IPS-NIHi7 (cell line): ENCODE data around the gene PARD3B.
A peak's percentile ranks its signal among the peaks of the same experiment; 100 is the strongest.
"Not testable (repeated sequence)": the region's sequence is repeated elsewhere in the genome, so short reads cannot be mapped to it uniquely, and the experiment has no call there.

Experiments
- DNase-seq: peaks from one replicate; pipeline ENCODE4 v3.0.0; 2012; ENCODE audit warnings: mixed read lengths; ENCODE audit errors: extremely low spot score

Gene PARD3B

DNA sequence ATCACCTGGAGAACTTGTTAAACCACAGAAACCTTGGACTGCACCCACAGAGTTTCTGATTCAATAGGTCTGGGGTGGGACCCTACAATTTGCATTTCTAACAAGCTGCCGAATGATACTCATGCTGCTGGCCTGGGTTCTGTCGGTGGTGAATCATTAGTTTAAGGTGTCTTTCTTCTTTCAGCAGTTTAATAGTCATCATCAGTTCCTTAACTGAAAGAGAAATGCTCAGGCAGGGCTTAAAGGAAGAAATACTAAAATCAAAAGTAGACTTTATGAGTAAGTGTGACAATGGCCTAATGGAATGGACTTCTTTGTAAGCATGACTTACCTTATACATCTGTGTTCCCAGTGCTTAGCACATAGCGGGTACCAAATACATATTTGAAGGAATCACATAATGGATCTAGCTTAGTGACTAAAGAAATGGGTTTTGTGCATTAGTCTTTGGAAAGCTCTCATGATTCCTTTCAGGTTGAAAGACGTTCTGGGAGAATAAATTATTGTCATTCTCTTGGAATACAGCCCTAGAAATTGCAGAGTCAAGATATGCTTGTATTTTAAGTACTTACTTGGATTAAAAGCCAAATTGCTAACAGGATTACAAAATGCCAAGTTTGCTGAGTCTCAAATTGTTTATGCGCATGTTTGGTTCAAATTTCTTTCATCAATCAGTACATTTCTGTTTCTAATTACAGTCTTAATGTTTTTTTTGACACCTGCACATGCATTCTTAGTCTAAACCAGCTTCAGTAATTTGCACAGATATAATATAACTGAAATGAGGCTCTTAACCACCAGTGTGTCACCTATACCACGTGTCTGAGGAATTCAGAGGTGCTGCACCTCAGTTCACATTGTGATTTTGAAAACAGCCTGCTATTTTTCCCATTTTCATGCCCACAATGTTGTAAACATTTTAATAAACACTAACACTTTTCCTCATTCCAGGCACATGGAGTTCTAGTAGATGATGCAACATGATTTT is 916.7 kb downstream of the PARD3B start:
- DNase-seq: no peak

DNA sequence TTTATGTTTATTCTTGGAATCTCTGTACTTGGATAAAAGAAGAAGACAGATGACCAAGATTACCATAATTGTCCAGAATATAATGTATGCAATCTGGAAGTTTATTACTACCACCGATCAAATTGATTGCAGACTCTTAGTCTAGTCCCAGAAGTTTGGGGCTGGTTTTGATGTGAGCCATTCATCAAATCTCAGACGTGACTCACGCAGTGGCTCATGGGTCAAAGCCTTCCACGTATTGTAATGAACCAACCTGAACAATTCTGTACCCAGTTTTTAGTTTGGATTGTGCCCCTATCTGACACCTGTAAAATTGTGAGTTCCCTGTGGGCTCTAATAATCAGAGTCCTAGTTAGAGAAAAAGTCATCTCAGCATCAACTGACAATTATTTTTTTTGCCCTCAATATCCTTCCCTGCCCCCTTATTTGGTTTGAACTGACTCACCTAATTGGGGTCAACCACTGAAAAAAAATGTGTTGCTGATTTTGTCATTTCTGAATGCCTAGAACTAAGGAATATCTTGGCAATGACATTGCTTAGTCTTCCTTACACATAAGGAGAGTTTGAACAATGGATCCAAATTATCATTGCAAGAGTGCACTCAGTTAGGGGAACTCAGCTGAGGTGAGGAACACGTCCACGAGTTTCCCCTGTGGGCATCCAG is 917.5 kb downstream of the PARD3B start:
- DNase-seq: no peak

DNA sequence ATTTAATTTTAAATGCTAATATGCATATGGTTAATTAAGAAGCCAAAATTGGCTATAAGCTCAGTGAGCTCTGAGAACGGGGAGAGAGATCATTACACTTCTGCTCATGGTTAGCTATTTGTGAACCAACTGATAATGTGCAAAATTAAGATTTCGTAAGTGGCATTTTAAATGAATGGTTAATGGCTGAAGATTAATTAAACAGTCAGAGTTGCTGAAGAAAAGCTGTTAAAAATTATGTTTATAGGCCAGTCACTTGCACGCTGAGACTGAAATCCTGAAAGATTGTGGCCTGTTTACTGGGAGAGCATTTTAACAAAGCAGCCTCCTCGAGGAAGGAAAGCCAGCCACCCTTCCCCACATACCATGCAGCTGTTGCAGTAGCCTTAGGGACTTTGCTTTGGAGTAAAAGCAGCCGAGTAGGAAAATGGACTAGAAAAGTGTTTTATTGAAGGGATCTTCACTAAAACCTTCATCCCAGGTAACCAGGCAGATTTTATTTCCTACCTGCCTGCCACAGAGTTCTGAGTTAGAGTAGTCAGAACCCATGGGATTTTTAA is 918.3 kb downstream of the PARD3B start:
- peak; percentile 29 for DNase-seq

DNA sequence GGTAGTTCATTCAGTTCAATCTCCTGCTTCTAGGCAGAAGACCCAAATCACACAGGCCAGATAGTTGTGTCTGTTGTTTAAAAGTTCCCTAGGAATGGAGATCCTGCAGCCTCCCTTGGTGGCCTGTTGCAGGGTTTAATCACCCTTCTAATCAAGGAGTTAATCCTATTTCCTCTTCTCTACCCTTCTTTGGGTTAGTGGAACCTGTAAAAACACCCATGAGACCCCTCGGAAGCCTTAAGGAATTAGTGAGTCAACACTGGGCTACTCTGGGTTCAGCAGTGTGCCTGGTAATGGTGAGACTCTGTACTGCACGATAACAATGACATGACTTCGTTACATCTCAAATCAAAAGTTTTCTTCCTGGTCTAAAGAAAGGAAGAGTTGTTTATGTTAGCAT is 919.4 kb downstream of the PARD3B start:
- DNase-seq: peak; percentile 36

DNA sequence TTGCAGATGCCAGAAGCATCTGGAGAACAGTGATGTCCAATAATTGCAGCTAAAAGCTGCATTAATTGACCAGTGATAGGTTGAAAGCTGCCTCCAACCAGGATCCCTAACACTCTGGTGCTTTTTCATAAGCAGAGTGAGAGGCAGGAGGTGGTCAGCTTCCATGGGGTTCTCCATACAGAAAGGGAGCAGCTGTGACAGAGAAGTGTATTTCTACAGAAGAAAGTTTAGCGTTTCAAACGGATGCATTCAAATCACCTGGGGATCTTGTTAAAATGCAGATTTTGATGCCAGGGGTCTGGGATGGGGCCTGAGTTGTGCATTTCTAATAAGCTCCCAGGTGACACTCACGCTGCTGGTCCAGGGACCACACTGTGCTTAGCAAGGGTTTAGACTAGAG is 920.5 kb downstream of the PARD3B start:
- peak; percentile 38 for DNase-seq

DNA sequence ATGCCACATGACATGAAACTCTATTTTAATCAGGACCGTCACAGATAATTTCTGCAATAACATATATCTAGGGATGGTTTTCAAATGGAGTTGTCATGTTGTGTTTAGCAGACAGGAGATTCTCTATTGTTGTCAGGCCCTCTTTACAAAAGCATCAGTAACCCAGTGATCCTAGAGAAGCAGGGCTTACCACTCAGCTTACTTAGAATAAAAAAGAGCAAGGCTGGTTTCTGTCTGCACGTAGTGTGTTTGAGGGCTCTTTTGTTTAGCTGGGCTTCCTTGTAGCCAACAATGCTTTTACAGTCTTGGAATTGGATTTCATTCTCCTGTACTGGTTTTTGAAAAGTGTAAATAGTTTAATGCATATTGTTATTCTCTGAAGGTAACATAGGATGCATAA is 926.5 kb downstream of the PARD3B start:
- no peak for DNase-seq

DNA sequence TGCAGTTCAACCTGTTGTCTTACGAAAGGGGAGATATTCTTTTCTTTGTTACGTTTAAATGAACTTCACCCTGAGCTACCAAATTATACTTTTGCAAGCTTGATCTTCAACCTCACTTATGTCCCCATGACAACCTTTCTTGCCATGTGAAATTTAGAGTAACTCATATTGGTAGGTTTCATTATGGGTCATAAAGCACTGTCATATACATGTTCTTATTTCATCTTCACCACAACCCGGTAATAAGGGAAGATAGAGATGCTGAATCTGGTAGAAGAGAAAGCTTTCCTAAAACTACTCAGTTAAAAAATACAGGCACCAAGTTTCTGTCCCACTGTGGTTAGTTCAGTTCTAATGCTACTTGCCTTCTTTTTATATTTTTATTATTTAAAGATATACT is 928.5 kb downstream of the PARD3B start:
- DNase-seq: no peak

DNA sequence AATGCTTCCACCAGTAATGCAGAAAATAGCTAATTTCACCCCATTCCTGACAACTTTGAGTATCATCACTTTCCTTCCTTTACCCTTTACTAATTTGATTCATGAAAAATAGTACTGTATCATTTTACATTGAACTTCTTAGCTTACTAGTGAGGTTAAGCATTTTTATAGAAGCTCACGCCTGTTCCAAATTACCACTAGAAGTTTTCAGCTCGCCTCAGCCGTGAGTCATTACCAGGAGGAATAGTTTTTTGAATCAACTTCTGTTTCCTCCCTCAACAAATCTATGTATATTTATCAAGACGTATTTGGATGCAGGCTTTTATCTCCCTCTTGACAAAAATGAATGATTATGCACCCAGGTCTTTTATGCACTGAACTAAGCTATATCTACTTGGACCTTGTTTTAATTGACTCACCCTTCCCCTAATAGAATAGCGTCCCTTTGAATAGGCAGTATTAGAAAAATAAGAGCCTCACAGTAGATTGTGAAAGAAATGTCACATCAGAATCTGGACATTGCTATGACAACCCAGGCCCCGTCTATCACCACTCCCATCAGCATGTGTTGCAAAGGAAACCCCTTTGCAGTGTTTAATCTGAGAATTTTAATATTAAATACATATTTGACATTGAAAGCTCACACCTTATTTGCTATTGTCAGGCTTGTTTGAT is 929.6 kb downstream of the PARD3B start:
- DNase-seq: no peak

DNA sequence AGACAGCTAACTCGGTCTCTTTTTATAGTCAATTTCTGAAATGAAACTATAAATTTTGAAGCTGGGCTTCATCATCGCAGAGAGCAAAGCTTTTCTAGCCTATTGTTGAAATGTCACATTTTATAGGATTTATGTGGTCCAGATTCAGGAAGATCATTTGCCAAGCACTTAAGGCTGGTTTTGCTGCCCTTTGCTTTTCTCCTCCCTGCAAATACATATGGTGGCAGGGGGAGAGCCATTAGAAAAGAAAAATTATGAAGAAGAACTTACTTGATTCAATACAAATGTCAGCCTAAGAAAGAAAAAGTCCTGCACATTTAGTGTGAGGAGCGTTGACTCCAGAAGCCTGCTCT is 930.1 kb downstream of the PARD3B start:
- DNase-seq: no peak

DNA sequence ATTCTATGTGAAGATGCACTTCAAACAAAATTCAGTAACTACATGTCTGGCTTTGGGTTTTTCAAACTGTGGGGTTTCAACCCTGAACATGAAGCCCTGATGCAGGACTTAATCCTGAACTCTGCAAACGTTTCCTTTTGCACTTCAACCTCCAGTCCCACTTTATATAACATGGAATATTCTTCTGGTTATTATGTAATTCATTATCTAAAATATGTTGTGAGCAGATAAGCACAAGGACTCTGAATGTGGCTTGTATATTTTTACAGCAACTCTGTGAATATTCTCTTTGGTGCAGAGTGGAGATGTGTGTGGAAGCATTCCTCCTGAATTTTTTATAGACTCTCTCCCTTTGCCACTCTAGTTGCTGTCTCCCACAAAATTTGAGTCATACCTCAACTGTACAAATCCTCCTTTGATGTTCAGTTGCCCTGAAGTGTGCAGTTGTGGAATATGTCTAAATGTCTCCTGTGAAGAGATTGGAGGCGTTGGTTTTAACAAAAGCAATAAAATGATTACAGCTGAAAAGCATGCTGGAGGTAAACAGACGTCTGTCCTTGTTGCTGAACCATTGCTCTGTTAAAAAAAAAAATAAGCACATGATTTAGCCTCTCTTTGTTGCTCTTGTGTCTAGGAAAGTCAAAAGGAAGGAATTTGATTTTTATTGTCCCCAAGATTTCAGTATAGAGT is 931.9 kb downstream of the PARD3B start:
- no peak for DNase-seq

DNA sequence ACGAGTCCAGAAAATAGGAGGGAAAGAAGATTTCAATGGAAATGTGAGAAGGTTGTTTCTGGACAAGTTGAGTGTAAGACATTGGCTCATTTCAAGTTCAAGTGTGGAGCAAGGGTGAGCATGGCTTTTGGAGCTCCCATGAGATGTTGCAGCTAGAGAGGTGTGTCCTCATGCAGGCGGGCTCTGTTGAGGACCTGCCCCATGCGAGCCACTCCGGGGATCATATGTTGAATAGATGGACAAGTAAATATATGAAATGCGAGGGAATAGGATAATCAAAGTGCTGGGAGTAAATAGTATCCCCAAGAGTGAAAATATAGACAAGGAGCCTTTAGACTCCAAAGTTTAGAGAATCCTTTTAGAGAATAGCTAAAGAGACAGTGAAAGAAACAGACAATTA is 936.6 kb downstream of the PARD3B start:
- no peak for DNase-seq

DNA sequence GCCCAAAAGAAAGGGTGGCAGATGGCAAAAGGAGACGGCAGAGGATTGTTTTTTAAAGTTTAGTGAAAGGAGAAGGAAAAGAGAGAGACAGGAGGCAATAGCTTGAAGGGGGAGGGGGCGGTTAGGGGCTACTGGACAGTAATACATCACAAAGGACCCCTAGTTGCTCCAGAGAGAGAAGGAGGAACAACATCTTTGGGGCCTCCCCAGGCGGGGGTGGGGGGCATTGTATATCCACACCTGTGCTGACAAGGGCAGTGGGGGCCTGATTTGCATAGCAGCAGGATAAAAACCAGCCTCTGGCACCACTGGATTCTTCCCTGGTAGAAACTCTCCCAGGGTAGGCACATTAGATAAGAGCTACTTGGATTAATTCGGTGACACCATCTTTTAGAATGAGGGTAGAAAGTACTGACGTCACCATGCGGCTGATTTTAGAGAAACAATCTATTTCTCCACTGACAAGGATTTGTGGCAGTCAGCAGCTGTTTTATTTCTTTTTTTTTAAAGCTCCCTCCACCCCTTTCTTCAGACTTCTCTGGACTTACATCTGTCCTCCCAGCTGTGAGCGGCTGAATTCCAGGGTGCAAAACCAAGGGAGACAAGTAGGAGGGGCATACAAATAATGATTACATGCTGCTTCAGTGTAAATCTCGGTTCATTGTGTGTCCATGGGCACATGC is 937.3 kb downstream of the PARD3B start:
- peak; percentile 47 for DNase-seq

DNA sequence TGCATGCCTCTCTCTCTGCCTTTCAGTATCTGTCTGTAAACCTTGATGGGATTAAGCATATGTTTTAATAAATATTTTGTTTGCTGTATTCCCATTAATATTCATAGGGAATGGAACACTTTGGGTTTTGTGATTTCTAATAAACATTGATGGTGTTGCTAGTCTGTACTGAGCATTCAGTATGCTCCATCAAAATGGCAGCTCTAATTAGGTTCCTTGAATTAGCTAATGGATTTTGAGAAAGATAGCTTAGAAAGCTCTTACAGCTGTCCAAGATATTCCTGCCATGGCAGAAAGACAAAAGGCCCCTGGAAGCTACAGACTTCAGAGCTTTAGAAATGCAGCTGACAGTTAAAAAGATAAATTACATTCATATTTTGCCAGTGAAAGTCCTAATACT is 937.8 kb downstream of the PARD3B start:
- no peak for DNase-seq

DNA sequence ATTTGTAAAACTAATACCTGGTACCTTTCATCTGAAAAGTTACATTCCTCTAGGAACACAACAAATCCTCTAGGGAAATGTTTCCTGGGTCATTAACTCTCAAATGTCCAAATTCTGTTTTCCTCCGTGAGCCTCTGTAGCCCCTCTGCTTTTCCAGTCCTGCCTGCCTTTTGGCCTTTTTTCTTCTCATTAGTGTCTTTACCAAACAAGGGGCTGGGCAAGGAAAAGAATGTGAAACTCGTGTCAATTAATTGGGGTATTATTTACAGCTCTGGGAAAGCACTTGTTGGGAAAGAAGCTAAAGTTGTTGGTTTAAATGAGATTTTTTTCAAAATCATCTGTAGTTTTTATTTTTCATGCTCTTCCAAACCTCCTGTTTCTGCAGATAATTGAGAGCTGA is 938.9 kb downstream of the PARD3B start:
- DNase-seq: no peak

DNA sequence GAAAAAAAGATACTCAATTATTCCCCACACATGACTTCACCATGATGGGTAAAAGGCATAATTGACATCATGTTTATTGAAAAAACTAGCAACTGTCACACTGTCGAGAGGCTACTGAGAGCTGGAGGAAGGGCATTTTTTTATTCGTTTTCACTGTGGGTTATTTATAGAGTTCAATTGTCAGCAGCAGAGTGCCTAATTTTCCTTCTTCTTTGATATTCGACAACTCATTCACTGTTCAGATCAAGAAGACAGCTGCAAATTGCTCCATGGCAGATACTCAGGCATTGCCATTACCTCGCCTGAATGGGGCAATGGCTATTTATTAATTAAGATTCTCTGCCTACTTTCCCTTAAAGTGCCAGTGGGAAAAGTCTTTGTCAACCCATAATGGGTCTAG is 939.5 kb downstream of the PARD3B start:
- DNase-seq: no peak

DNA sequence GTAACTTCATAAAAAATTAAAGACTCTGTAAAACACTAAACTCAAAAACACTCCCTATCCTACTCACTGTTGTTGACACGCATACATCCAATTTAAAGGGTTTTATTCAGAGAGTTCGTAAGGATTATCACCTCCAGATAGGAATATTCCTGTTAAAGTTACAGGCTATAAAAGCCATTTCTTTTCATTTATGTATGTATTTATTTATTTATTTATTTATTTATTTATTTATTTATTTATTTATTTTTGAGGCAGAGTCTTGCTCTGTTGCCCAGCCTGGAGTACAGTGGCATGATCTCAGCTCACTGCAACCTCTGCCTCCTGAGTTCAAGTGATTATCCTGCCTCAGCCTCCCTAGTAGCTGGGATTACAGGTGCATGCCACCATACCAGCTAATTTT is 948.3 kb downstream of the PARD3B start:
- not testable (repeated sequence) for DNase-seq

DNA sequence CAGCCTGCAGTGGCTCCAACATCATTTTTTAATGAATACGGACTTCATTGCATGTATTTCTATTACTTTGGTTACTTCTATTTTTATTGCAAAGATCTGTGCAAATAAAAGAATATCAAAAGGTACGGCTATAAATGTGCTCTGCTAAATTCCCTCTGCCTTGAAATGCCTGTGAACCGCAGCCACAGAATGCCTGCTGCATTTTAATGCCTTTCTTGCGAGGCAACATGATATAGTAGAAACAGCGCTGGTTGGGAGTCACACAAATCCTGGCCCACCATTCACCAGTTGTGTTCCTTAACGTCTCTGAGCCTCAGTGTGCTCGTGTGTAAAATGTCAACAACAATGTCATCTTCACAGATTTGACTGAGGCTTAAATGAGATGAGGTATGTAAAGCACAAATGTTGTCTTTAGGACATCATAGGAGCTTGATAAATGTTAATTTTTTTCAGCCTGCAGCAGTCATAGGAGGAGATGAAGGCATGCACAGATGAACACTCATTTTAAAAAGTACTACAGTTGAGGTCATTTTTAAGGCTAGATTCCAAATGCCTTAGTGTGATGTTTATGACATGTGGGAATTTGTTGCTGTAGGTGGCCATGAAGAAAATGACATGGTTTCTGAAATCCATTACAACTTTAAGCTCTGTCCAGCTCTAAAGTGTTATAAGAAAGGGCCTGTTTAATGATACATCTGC is 949.4 kb downstream of the PARD3B start:
- no peak for DNase-seq

DNA sequence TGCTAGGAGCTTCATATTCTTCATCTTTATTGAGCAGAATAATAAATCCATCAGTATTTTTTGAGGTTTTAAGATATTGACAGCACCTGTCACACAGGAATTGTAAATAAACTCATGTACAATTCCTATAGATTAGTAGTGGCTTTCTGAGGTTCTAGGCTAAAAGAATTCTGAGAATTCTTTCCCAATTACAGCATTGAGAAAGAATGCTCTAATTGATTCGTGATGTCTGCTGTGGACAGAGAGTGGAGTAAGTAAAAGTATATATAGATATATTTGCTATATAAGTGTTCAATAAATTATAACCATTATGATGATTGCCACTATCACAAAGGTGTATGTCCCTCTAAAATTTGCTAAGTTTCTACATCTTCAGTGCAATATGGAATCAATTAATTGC is 950.5 kb downstream of the PARD3B start:
- DNase-seq: no peak

DNA sequence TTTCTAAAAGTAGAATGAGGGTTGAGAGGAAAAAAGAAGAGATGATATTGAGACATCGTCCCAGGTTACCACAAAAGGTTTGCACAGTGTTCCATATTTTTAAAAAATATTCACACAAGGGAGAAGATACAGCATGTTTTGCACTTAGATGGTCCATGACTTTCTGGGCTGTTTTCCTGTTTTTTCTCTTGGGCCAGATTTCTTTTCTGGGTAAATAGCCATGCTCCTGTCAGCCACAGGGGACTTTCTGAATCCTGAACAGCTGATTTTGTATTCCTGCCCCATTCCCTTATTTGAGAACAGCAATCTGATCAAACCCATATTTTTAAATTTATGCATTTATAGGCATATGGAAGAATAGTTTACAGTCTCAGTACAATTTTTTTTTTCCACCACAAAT is 951.1 kb downstream of the PARD3B start:
- no peak for DNase-seq

DNA sequence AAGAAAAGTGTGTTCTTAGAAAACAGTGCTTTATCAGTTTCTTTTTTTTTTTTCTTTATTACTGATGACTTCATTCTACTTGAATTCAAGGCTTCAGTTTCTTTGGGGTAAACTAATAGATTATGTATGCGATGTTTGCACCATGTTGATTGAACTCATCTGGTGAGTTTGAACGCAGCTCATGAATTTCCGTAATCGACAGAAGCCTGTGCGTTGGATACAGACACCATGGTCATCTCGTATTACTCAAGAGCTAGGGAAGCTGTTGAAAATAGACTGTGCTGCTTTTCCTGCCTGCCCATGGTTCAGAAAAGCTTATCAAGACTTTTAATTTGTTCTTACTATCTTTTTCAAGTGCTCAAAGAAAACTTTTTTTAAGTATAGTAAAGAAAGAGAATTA is 951.5 kb downstream of the PARD3B start:
- no peak for DNase-seq

DNA sequence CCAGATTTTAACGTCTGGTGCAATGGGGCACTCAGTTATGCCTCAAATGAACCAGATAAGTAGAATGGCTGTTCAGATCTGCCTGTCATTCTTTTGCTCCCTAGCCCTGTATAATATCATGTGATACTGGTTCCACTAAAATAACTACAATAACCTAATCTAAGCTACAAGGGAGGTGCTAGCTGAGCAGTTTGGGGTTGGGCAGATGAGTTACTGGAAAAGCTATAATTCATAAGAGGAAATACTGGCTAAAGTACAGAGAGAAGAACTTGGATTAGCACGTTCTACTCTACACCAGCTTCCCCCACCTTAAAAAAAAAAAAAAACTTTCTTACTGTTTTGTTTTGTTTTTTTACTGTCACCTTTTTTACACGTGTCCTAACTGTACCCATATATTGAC is 953.7 kb downstream of the PARD3B start:
- DNase-seq: no peak
